PC-3 (cell line): ENCODE measurements around the gene SEMA6B. TPM values are rescaled to one million over a fixed set of nuclear protein-coding genes. Genes with fewer than 3 reads are reported as not detected.

Experiments
- ATAC-seq: fragments of 200-7000 bp; cut with Tn5 transposase; 2 replicates; pipeline ENCODE4 v1.9.1; 2020; ENCODE audit warnings: mild to moderate bottlenecking, moderate library complexity
- Bru-seq: library from RNA; stranded (reverse); fragments of 400-500 nt; gene quantifications from one replicate; lab custom pipeline; 2021; lab: Mats Ljungman, UMichigan
- BruChase-seq, 2 experiments: library from RNA; stranded (reverse); fragments of 400-500 nt; gene quantifications; one replicate each; lab custom pipeline; 2021; lab: Mats Ljungman, UMichigan
- BruUV-seq: library from RNA; stranded (reverse); fragments of 400-500 nt; replicated peaks from 2 replicates; lab custom pipeline; 2021; lab: Mats Ljungman, UMichigan
- CTCF ChIA-PET: fragments of 300-600 bp; sonication (Branson Sonifier 250); formaldehyde crosslinking; loops from one replicate; lab custom pipeline; 2022; ENCODE audit warnings: antibody characterized with exemption; lab: Charles Lee
- POLR2A ChIA-PET: fragments of 300-600 bp; sonication (Branson Sonifier 250); formaldehyde crosslinking; loops from one replicate; lab custom pipeline; 2022; ENCODE audit warnings: antibody characterized with exemption; ENCODE audit not compliant: unreplicated experiment; lab: Charles Lee
- DNase-seq: peaks from one replicate; pipeline ENCODE4 v3.0.0-alpha.2; 2015
- H2AFZ ChIP-seq: fragments of 300-600 bp; sonication (generic); 2 replicates; pipeline ENCODE4 v1.6.0; 2016; ENCODE audit warnings: antibody characterized with exemption, low read length
- H3F3A ChIP-seq: fragments of 300-600 bp; sonication (generic); one replicate; pipeline ENCODE4 v1.6.0; 2017; ENCODE audit warnings: antibody characterized with exemption, low read length, control low read depth, mild to moderate bottlenecking; ENCODE audit not compliant: unreplicated experiment
- H3K27ac ChIP-seq: fragments of 300-600 bp; sonication (generic); 2 replicates; pipeline ENCODE4 v1.5.1; 2016; ENCODE audit warnings: mild to moderate bottlenecking, low read length
- H3K27me3 ChIP-seq: fragments of 300-600 bp; sonication (generic); 2 replicates; pipeline ENCODE4 v1.6.1; 2016; ENCODE audit warnings: low read length, mixed read lengths
- H3K36me3 ChIP-seq: fragments of 300-600 bp; sonication (generic); 2 replicates; pipeline ENCODE4 v1.6.1; 2016; ENCODE audit warnings: low read depth, mixed run types, low read length, mixed read lengths
- H3K4me1 ChIP-seq: fragments of 300-600 bp; sonication (generic); 2 replicates; pipeline ENCODE4 v1.5.1; 2016; ENCODE audit warnings: low read length; ENCODE audit not compliant: insufficient read depth
- H3K4me2 ChIP-seq: fragments of 300-600 bp; sonication (generic); 2 replicates; pipeline ENCODE4 v1.6.0; 2016; ENCODE audit warnings: low read length
- H3K4me3 ChIP-seq: fragments of 300-600 bp; sonication (generic); 2 replicates; pipeline ENCODE4 v1.5.1; 2016; ENCODE audit warnings: mild to moderate bottlenecking, low read length, mixed read lengths
- H3K79me2 ChIP-seq: fragments of 300-600 bp; sonication (generic); 2 replicates; pipeline ENCODE4 v1.6.1; 2017; ENCODE audit warnings: low read length, mixed read lengths
- H3K9ac ChIP-seq: fragments of 300-600 bp; sonication (generic); 2 replicates; pipeline ENCODE4 v1.6.0; 2016; ENCODE audit warnings: mild to moderate bottlenecking, low read length
- H3K9me2 ChIP-seq: fragments of 300-600 bp; sonication (generic); replicated peaks from 2 replicates; pipeline ENCODE4 v1.6.1; 2016; ENCODE audit warnings: mixed run types, low read length, mixed read lengths
- H3K9me3 ChIP-seq: fragments of 300-600 bp; sonication (generic); 2 replicates; pipeline ENCODE4 v1.6.1; 2016; ENCODE audit warnings: low read length, mixed read lengths
- H4K20me1 ChIP-seq: fragments of 300-600 bp; sonication (generic); 2 replicates; pipeline ENCODE4 v1.6.1; 2016; ENCODE audit warnings: low read length, mixed read lengths
- EZH2 ChIP-seq: fragments of 300-600 bp; sonication (generic); IDR thresholded peaks from one replicate; pipeline ENCODE4 v1.6.1; 2017; ENCODE audit warnings: antibody characterized with exemption, mild to moderate bottlenecking, low read length; ENCODE audit not compliant: unreplicated experiment
- EZH2phosphoT487 ChIP-seq: fragments of 300-600 bp; sonication (generic); IDR thresholded peaks from 2 replicates; pipeline ENCODE4 v1.6.1; 2018; ENCODE audit warnings: mild to moderate bottlenecking, antibody characterized with exemption, low read length, borderline replicate concordance
- intact Hi-C: fragments of 100-400 bp; cut with micrococcal nuclease; formaldehyde crosslinking; loops from 2 replicates; pipeline ENCODE4 v1.9.0; 2023
- long read RNA-seq: library from polyadenylated mRNA; unstranded; transcript quantifications from one replicate; pipeline ENCODE4 v2.0.0, GENCODE V29; 2021; ENCODE audit not compliant: unreplicated experiment
- total RNA-seq: library from RNA; depleted of rRNA; stranded (reverse); fragments of >200 nt; gene quantifications from 2 replicates; pipeline ENCODE4 v1.2.3, GENCODE V29; 2014; rRNA removed
- TF ChIP-seq, protein P1 (sequence below): fragments of 300-600 bp; sonication (generic); conservative IDR thresholded peaks from 2 replicates; pipeline ENCODE4 v1.5.1; 2017; ENCODE audit warnings: antibody characterized with exemption, low read depth, mild to moderate bottlenecking, low read length

SEMA6B gene, protein sequence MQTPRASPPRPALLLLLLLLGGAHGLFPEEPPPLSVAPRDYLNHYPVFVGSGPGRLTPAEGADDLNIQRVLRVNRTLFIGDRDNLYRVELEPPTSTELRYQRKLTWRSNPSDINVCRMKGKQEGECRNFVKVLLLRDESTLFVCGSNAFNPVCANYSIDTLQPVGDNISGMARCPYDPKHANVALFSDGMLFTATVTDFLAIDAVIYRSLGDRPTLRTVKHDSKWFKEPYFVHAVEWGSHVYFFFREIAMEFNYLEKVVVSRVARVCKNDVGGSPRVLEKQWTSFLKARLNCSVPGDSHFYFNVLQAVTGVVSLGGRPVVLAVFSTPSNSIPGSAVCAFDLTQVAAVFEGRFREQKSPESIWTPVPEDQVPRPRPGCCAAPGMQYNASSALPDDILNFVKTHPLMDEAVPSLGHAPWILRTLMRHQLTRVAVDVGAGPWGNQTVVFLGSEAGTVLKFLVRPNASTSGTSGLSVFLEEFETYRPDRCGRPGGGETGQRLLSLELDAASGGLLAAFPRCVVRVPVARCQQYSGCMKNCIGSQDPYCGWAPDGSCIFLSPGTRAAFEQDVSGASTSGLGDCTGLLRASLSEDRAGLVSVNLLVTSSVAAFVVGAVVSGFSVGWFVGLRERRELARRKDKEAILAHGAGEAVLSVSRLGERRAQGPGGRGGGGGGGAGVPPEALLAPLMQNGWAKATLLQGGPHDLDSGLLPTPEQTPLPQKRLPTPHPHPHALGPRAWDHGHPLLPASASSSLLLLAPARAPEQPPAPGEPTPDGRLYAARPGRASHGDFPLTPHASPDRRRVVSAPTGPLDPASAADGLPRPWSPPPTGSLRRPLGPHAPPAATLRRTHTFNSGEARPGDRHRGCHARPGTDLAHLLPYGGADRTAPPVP
- total RNA-seq (7.3 and 9.0 TPM in 2 replicates), Bru-seq, nascent RNA (percentile 25 among the genes with signal in this experiment), BruChase-seq, experiment 1, labeled RNA remaining after a 6-hour chase (percentile 36 among the genes with signal in this experiment), BruChase-seq, experiment 2, labeled RNA remaining after a 2-hour chase (percentile 25 among the genes with signal in this experiment)
- long read RNA-seq, partial matches to known transcripts: 1 of 2 reads
- long read RNA-seq, other reads (novel, unspliced or antisense): 1 of 2 reads

DNA sequence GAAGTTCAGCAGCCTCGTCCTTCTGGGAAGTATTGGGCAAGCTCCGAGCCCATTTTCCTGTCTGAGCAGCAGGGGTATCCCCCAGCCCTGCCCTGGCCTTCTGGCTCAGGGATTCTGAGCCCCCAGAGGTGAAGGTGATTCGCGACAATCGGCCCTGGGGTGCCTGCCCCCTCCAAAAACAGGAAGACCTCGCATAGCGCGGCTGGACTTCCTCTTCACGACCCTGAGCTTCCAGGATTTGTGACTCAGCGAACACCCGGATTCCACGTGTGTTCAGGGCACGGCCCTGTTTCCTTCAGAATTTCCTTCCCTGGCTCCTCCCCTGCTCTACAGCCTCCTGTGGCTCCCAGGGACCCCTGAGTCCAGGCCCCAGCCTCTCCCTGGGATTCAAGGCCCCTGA, at the start of gene SEMA6B:
TSS of gene SEMA6B (minus strand) at position 116 of the 400 bp plus-strand sequence. CDS start 1,227 bp downstream, outside the sequence.
- ChIA-PET POLR2A (no interaction called here), CTCF (no interaction called here)
- H3K4me2 ChIP-seq: no peak within 1 kb of the TSS
- no peaks in the 10 kb centered on the region for H3K36me3 ChIP-seq
- H3K79me2 ChIP-seq: no peaks in the 10 kb centered on the region
- H3K27ac ChIP-seq: no peak within 1 kb of the TSS
- H3K27me3 ChIP-seq: no peaks in the 10 kb centered on the region
- H3F3A ChIP-seq: no peaks in the 10 kb centered on the region
- DNase-seq (no peak), ATAC-seq (no peak)
- 0 out of 2 replicates have a peak, but pooled peaks cover 5% of the 10 kb centered on the region for H3K4me1 ChIP-seq
- H3K9me3 ChIP-seq: no peaks in the 10 kb centered on the region
- no TSS peak for BruUV-seq
- intact Hi-C loops: no loop called here
- no peak within 1 kb of the TSS for H3K9ac ChIP-seq
- H2AFZ ChIP-seq: no peak within 1 kb of the TSS
- H4K20me1 ChIP-seq: no peaks in the 10 kb centered on the region
- no peaks in the 10 kb centered on the region for H3K9me2 ChIP-seq
- H3K4me3 ChIP-seq: no peak within 1 kb of the TSS
- TF ChIP-seq EZH2 (no peak), EZH2phosphoT487 (no peak)
- TF ChIP-seq, protein P1, sequence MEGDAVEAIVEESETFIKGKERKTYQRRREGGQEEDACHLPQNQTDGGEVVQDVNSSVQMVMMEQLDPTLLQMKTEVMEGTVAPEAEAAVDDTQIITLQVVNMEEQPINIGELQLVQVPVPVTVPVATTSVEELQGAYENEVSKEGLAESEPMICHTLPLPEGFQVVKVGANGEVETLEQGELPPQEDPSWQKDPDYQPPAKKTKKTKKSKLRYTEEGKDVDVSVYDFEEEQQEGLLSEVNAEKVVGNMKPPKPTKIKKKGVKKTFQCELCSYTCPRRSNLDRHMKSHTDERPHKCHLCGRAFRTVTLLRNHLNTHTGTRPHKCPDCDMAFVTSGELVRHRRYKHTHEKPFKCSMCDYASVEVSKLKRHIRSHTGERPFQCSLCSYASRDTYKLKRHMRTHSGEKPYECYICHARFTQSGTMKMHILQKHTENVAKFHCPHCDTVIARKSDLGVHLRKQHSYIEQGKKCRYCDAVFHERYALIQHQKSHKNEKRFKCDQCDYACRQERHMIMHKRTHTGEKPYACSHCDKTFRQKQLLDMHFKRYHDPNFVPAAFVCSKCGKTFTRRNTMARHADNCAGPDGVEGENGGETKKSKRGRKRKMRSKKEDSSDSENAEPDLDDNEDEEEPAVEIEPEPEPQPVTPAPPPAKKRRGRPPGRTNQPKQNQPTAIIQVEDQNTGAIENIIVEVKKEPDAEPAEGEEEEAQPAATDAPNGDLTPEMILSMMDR: no peak

DNA sequence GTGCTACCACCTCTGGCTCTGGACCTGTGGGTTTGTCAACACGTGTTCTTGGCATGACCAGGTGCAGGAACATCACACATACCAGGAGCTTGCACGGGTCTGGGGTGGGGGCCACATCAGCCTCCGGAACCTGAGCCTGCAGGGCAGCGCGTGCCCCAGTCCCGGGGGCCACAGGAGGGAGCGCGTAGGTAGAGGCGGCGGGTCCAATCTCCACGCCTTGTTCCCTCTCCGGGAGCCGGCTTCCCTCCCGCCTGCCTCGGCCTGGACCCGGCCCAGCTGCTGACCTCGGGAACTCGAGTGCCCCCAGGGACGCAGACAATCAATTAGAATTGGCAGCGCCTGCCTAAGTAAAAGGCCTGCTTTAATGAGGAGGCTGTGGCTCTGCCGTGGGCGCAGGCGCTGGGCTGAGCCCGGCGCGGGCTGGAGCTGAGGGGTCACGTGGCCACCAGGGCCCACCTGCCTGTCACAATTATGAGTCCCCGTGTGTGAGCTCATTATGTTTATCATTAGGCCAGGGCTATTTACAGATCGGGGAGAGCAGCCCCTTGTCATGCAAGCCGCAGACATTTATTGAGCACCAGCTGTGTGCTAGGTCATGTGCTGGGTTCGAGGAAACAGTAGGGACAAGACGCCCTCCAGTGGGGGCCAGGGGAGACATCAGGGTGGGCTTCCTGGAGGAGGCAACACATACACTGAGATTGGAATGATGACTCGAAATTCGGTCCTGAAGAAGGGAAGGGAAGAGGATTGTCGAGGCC, 47.6 kb upstream of the SEMA6B start:
- no peaks in the 10 kb centered on the region for H3K4me1 ChIP-seq
- CTCF ChIA-PET: no interaction called here

More for the DNA sequence above, 47.6 kb upstream of the SEMA6B start:
- no peaks in the 10 kb centered on the region for H3F3A ChIP-seq
- no peaks in the 10 kb centered on the region for H4K20me1 ChIP-seq
- TF ChIP-seq EZH2 (no peak), EZH2phosphoT487 (no peak)
- TF ChIP-seq, protein P1: no peak
- peaks cover 6% of the 10 kb centered on the region; the same call in 1 of the 2 replicates for H3K27me3 ChIP-seq
- no peak for ATAC-seq
- H3K9me3 ChIP-seq: no peaks in the 10 kb centered on the region
- POLR2A ChIA-PET: no interaction called here
- no peak overlapping the region for H3K9ac ChIP-seq
- intact Hi-C loops: no loop called here
- H3K79me2 ChIP-seq: no peaks in the 10 kb centered on the region
- H3K9me2 ChIP-seq: no peaks in the 10 kb centered on the region
- BruUV-seq: no TSS peak
- no peak overlapping the region for H3K4me3 ChIP-seq
- no peak for DNase-seq
- H3K4me2 ChIP-seq: no peak overlapping the region
- no peak overlapping the region for H2AFZ ChIP-seq
- H3K36me3 ChIP-seq: no peaks in the 10 kb centered on the region
- H3K27ac ChIP-seq: no peak overlapping the region
